Peyer's patch (tissue), 4 donors: ENCODE measurements around the gene KRTAP10-8.

Source experiments
- POLR2A ChIP-seq, 2 donors: fragments of 450-650 bp; IDR thresholded peaks; one replicate each; pipeline ENCODE4 v1.5.1; 2017; ENCODE audit warnings: antibody characterized with exemption in 2 of 2, mild to moderate bottlenecking in 2 of 2, moderate library complexity in 2 of 2
- TF ChIP-seq, protein P1 (sequence below), 6 experiments: fragments of 450-650 bp in 4 of 6; fragments of 200-600 bp in 2 of 6; sonication (generic) in 1 of 6; IDR thresholded peaks; one replicate each; pipeline ENCODE4 v1.5.1; 2017 to 2019; ENCODE audit warnings: antibody characterized with exemption in 6 of 6, mild to moderate bottlenecking in 3 of 6, moderate library complexity in 1 of 6

DNA sequence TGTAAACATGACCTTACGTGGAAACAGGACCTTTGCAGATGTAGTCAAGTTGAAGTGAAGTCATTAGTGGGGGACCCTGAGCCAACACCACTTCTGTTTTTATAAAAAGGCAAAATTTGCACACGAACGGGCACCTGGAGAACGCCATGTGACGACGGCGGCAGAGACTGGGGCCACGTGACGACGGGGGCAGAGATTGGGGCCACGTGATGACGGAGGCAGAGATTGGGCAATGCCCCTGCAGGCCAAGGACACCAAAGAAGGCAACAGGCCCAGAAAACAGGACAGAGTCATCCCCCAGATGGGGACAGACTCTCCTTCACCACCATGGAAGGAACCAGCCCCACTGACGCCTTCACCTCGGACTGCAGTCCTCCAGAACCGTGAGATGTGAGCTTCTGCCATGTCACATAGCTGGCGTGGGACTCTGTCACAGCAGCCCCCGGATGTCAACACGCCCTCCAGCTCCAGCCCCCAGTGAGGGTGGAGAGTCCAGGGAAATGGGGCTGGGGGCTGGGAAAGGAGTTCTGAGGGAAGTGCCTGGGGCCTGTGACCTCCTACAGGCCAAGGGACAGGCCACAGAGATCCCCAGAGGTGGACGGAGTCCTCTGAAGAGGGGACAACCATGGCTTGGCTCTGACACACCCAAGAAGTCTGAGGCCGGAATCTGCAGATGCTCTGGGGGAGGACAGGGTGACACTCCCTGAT lies 38.5 kb downstream of the KRTAP10-8 start:
- no peak for TF ChIP-seq POLR2A (IDR thresholded peaks at IDR 0.05)
- TF ChIP-seq, protein P1, sequence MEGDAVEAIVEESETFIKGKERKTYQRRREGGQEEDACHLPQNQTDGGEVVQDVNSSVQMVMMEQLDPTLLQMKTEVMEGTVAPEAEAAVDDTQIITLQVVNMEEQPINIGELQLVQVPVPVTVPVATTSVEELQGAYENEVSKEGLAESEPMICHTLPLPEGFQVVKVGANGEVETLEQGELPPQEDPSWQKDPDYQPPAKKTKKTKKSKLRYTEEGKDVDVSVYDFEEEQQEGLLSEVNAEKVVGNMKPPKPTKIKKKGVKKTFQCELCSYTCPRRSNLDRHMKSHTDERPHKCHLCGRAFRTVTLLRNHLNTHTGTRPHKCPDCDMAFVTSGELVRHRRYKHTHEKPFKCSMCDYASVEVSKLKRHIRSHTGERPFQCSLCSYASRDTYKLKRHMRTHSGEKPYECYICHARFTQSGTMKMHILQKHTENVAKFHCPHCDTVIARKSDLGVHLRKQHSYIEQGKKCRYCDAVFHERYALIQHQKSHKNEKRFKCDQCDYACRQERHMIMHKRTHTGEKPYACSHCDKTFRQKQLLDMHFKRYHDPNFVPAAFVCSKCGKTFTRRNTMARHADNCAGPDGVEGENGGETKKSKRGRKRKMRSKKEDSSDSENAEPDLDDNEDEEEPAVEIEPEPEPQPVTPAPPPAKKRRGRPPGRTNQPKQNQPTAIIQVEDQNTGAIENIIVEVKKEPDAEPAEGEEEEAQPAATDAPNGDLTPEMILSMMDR (IDR thresholded peaks at IDR 0.05) = no peak
